ENCODE measurements around the gene GALNT17.

Gene GALNT17

DNA sequence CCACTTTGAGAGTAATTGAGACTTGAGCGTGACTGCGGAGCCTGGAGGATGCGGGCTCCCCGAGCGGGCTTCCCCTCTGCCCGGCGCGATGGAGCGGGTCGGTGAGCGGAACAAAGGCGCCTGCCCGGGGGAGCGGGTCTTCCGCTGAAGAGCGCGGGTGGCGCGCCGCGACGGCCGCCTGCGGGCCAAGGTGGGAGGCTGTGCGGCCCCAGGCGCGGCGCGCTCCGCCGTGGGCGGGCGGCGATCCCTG, at the start of gene GALNT17:
Gene GALNT17, plus strand, starts transcription at position 18 of the 250 bp plus-strand sequence.
- no peak for DNase-seq

DNA sequence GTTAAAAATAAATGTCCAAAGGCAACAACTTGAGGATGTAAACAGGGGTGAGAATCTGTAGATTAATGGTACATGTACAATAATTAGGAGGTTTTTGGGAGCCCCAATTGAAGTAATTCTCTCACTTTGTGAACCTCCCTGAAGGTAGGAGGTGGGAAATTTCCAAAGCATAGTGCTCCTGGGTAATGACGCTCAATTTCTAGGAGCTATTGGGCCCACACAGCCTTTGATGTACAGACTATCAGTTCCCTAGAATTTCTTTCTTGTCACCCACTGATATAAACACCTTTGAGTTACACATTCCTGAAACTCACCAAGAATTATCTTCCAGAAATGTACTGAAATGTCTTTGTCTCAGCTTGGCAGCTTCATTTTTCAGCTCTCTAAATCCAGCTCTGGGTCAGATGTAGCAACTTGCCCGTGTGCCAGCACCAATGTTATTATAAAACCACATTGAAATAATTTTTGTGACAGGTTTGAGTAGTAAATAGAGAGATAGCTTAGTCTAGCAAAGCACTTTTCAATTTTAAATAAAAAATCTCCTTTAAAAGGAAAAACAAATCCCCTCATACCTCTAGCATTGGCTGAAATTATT, 36.6 kb upstream of the GALNT17 start:
- no peak for DNase-seq

DNA sequence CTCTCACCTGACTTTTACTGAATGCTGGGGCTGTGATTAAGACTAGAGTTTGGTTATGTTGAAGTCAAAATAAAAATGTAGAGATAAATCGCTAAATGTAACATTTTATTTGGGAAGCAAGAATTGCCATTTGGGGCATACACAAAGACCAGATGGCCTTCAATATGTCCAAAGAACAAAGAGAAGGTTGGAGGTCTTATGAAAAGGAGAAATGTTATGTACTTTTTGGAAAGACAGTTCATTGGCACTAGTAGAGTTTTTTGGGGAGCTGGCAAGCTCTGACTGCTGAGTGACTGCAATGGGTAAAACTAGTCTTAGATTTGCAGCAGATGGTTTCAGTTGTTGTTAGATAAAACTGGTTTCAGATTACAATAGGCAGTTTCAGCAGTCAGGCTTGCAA, 35.6 kb upstream of the GALNT17 start:
- no peak for DNase-seq

DNA sequence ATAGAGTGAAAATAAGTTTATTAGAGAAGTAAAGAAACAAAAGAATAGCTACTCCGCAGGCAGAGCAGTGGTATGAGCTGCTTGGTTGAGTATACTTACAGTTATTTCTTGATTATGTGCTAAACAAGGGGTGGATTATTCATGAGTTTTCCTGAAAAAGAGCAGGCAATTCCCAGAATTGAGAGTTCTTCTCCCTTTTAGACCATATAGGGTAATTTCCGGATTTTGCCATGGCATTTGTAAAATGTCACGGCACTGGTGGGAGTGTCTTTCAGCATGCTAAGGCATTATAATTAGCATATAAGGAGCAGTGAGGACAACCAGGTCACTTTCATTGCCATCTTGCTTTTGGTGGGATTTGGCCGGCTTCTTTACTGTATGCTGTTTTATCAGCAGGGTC, 25.7 kb upstream of the GALNT17 start:
- no peak for DNase-seq

DNA sequence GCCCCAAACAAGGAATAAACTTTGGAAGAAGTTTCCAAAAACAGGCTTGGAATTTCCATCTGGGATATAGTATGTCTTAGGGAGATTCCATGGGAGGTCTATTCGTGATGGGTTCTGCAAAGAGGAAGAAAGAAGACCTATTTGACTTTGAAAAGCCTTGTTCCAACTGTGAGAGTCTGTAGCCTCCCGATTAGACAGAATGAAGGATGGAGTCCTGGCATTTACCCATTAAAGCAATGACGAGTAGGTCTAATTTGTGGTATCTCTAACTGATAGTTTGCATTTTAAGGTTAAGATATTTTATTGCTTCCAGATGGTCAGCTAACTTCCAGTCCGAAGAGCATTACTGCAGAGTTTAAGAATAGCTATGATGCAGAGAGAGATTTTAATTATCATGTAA, 19.5 kb upstream of the GALNT17 start:
- no peak for DNase-seq

DNA sequence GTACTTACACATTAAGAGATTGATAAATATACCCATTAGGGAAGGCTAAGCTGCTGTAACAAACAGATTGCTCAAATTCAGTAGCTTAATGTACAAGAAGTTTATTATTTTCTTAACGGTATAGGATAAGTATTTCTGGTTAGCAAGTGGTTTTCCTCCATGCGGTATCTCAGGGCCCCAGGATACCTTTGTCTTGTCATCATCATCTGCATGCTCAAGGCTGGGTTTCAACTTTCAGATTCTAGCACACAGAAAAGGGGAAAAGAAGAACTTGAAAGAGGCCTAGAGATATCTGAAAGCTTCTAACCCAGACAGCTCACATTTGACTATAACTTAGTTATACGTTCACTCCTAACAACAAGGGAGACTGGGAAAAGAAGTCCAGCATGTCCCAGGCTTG, 11.8 kb upstream of the GALNT17 start:
- DNase-seq: no peak

DNA sequence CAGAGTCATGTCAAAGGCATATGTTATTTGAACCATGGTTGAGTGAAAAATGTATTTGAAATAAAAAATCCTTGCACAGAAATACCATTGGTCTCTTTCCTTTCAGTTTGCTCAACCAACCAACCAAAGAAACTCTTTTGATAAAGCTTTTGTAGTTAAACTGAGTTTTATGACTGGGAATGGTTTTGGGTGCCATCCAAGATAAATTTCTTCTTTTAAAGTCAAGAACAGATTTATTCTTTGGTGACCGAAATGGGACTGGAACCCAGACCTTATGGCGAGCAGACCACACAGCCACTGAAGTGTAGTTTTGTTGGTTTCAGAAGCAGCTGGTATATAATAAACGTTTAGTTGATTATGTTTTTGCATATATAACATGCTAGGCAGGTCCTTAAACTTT, 2.8 kb upstream of the GALNT17 start:
- no peak for DNase-seq

DNA sequence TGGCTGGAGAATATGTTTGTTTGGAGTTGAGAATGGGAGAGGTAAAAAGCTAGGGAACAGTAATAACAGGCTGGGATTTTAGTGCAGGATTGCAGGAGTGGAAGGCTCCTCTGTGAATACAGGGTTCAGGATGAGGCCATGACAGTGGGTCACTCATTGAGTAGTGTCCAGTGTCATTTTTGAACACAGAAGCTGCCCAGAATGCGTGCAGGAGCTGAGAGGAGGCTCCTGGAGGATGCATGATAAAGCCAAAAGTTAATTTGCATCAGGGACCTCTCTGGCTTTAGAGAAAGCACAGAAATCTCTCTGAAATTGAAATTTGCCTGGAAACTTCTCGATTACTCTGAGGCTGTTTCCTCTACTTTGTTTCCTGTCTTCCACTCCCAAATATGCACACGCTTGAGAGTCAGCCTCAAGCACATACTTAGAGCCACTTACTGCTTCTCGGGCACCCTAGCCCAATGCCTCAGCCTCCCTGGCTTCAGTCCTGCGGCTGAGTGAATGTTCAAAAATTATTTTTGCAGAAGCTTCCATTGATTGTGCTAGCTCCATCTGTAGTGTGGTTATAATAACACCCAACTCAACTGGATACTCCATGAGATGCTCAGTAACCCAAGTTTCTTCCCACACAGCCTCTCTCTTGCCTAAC, 1.8 kb upstream of the GALNT17 start:
- DNase-seq: no peak

DNA sequence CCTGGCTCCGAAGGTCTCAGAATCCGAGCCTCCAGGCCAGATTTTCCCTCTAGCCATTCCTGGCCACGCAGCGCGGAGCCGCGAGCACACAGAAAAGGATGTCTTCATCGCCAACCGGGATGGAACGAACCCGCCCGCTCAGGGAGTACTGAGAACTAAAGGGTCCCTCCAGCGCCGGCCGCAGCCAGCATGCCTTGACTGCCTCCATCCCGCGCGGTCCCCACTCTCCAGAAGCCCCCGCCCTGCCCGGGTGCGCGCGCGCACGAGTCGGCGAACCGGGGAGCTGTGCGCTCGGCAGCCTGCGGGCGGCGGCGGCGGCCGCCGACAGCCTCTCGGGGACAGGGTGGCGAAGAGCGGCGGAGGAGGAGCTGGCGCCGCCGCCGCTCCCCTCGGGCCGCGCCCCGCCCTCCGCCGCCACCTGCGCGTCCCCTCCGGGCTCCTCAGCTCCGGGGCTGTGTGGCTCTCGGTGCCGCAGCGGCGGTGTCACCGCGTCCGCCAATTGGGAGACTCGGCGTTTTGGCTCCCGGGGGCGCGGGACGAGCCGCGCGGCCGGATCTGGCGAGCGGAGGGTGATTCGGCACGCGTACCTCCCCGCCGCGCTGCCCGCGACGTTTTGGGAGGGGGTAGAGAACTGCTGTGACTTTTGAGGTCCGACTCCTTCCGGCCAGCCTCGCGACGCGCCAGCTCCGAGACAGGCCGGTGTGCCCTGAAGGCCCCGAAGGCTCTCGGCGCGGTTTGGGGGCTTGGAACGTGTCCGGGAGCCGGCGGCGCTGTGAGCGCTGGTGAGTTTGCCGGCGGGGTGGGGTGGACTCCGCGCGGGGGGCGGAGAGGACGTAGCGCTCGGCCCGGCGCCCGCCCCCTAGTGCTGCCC, 453 bp upstream of the GALNT17 start:
- peak; percentile 27 for DNase-seq

DNA sequence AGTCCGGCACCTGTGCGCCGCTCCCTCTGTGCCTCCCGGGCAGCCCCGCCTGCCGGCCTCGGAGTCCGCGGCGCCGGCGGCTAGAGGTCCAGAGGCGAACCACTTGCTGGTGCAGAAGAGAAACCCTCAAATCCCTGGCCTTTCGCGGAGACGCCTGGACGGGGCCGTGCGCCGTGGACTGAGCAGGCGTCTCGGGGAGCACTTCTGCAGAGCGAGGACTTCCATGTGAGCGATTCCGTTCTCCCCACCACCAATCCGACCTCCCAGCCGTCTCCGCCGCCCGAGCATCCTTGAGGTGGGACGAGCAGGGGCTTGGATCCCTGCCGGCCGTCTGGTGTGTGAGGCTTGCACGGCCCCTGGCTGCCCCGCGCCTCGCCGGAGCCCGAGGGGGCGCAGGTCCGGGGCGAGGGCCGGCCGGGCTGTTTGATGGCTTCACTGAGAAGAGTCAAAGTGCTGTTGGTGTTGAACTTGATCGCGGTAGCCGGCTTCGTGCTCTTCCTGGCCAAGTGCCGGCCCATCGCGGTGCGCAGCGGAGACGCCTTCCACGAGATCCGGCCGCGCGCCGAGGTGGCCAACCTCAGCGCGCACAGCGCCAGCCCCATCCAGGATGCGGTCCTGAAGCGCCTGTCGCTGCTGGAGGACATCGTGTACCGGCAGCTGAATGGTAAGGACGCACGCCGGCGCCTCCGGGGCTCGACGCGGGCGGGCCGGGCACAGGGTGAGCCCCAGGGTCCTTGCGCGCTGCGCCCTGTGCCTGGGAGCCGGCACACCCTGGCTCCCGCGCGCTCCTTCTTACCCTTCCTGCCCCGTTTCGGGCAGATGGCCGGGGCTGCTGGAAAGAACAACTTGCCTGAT, 660 bp downstream of the GALNT17 start:
- DNase-seq: peak; percentile 2

DNA sequence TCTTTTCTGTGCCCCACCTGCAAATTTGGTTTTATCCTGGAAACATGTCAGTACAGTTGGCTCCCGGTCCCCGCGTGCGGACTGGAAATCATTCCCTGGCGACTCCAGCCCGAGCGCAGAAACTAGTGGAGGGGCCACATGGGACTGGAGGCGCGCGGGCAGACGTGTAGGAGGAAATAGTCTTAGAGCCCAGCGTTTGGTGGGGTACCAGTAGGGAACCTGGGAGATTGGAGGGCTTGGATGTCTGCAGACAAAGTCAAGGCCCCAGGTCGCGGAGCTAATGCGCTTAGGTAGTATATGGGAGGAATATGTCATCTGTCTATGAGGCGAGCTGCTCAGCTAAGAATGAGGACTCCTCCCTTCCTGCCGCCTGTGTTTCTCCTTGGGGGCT, 1.3 kb downstream of the GALNT17 start:
- DNase-seq: no peak

DNA sequence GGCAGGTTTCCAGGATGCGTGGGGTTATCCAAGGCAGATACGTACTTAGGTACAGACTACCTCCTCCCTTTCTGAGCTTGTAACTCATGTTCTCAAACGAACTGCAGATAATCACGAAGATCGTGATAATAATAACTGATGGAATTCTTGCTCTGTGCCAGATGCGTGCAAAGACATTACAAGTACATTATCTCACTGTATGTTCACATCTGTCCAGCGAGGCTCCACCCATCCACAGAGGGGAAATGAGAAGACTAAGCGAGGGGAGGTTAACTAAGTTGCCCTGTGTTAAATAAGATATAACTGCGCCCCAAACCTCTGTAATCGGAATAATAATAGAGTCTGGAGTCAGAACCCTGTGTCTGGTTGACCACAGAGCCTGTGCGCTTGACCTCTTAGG, 1.9 kb downstream of the GALNT17 start:
- no peak for DNase-seq

DNA sequence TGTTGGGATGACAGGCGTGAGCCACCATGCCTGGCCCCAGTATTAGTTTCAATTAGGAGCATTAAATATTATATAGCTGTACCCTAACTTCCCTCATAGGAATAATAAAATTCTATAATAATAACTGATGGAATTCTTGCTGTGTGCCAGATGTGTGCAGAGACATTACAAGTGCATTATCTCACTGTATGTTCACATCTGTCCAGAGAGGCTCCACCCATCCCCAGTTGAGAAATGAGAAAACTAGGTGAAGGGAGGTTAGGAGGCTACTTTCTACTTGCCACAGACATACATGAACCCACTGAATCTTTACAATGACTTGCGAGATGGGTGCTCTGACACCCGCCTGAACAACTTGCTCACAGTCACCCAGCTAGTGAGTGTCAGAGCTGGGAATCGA, 3.2 kb downstream of the GALNT17 start:
- DNase-seq: no peak

DNA sequence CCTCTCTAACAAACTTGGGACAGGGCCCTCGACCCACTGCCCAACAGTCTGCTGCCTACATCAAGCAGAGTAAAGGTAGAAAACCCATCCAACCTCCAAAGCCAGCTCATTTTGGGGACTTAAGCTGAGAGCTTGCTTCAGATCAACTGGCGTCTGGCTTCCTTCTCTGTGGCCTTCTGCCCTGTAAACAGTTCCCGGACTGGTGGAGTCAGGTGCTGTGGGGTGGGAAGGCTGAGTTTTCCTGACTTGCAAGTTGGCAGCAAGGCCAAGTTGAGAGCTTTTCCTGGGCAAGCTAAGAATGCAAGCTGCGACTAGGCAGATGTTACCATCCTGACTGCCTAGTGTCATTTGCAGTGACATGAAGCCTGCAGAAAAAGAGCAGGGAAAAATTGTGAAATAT, 3.7 kb downstream of the GALNT17 start:
- DNase-seq: no peak

DNA sequence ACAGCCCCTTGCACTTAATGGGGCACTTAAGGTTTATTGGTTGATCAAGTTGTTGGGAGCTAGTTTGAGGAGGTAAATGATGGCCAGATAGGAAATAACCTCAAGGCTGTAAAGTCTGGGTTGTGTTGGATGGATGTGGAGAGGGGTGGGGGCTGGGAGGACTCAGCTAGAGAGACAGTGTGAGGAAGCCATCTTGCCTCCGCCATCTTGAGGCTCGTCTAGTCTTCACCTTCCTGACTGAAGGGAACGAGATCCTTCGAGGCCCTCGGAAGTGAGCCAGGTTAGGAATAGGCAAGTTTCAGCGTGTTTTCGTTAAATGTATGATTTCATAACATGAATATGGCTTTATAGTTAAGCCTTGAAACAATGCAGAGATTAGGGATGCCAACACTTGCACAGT, 5.5 kb downstream of the GALNT17 start:
- DNase-seq: no peak

DNA sequence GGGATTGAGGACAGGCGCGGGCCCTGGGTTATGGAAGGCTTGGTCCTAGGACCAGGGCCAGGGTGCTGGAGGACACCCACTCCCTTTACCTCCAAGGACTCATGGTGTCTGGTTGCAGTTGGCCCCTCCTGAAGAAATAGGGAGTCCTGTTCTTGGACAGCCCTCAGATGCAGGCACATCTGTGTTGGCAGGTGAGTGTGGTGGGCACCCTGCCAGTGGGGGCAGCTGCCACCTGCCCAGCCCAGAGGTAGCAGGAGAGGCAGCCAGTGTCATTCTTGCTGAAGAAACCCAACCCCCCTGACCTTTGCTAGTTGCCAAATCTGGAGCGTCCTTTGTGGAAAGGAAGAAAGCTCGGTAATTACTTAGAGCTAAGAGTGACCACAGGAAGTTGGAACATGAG, 8.3 kb downstream of the GALNT17 start:
- no peak for DNase-seq

DNA sequence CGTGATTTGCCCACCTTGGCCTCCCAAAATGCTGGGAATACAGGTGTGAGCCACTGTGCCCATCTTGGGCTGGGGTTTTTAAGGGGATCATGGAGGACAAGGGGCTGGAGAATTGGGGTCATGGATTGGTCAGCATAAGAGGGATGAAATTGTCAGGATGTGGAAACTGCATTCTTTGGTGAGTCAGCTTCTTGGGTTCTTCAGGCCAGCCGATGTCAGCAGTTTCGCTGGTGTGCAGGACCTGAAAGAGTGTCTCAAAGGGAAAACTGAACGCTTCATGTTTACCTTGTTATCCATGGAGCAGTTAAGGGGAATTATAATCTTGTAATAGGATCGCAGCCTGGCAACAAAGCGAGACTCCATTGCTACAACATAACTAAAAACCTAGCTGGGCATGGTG, 13.0 kb downstream of the GALNT17 start:
- no peak for DNase-seq

DNA sequence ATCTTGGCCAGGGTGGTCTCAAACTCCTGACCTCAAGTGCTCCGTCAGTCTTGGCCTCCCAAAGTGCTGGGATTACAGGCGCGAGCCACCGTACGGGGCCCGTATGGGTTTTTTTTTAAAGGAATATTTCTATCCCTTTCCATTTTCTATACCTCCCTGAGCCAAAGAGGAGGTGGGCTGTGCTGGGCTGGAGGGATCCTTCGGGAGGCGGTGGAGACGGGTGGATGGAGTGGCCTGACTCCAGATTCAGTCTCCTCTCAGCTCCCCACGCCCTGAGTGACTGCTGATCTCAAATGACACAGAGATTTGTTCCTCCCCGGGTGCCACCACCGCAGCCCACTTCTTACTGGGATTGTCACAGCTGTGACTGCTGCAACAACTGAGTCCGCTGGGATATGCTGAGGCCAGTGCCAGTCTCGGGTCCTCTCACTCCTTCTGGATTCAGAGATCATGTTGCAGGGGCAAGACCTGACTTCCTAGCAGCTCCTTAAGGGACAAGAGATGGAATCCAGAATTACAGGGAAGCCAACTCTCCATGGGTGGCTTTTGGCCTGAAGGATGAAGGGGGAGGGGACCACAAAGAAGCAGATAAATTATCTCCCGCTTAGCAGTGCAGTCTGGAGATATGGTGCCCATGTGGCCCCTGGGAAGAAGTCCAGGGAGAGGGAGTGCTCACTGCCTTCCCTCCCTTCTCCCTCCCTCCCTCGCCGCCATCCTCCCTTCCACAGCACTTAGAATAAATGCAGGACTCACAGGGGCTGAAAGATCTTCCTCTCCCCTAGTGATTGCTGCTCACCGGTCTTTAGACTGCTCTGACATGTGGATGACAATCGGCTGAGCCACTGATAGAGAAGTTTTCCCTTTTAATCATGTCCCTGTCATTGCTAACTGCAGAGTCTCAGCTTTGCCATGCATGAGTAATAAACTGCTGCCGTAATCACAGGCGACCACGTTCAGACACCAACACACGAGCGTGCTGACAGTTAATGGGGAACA, 14.3 kb downstream of the GALNT17 start:
- no peak for DNase-seq

DNA sequence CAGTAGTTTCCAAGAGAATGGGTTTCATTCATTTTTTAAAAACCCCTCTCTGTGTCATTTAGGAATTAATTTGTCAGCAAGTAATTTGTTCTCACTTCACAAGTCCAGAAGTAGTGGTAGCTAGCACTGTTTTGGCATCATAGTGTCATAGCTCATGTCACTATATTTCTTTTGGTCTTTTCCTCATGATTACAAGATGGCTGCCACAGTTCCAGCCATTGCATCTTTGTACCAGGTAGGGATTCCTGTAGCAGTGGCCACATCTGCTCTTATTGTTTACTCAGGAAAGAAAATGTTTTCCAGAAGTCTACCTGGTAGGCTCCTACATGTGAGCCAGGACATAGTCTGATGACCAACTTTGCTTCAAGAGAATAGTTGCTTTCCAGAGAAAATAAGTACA, 16.2 kb downstream of the GALNT17 start:
- DNase-seq: no peak

DNA sequence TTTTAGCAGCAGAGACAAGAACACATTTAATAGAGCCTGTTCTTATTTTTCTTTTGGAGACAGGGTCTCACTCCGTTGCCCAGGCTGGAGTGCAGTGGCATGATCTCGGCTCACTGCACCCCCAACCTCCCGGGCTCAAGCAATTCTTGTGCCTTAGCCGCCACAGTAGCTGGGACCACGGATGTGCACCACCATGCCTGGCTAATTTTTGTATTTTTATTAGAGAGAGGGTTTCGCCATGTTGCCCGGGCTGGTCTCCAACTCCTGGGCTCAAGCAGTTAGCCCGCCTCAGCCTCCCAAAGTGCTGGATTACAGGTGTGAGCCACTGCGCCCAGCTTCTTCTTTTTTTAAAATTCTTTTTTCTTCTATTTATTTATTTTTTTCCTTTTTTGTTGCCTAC, 23.3 kb downstream of the GALNT17 start:
- DNase-seq: no peak

DNA sequence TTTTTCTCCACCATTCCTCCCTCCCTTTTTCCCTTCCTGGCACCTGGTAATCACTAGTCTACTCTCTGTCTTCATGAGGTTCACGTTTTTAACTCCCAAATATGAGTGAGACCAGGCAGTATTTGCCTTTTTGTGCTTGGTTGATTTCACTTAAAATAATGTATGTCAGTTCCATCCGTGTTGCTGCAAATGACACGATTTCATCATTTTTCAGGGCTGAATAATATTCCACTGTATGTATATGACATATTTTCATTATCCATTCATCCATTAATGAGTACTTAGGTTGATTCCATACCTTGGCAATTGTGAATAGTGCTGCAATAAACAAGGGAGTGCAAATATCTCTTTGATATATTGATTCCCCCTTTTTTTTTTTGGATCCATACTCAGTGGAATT, 25.8 kb downstream of the GALNT17 start:
- no peak for DNase-seq

DNA sequence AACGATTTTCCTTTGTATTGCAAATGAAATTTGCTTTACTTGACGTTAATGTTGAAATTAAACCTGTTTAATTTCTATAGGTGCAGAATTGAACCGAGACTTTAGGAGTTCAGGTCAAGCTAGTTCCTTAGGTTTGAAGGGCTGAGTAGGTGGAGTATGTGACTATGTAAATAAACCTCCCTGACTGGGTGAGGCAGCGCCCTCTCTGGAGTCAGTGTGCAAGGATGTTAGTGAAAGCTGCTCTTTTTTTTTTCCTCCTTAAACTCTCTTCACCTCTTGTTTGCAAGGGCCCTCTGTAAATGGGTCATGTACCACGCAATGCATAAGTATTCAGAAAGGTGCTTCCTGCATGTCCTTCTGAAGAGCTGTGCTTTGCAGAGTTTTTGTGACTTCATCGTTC, 33.8 kb downstream of the GALNT17 start:
- DNase-seq: no peak

All from stimulated activated CD4-positive, alpha-beta T cell treated with anti-CD3 and anti-CD28 coated beads, Interleukin-15, amount 100 ng/mL, for 24 hours (primary cell).